SIG-M5 treated with dmso at 0.1 percent for 504 hours (cell line): ENCODE data around the gene ADNP.
"Not testable (repeated sequence)": the region's sequence is repeated elsewhere in the genome, so short reads cannot be mapped to it uniquely, and the experiment has no call there.

ENCODE experiments used
- DNase-seq: peaks from one replicate; lab custom pipeline; 2025; ENCODE audit not compliant: unreplicated experiment; lab: John Stamatoyannopoulos, UW

Gene ADNP

DNA sequence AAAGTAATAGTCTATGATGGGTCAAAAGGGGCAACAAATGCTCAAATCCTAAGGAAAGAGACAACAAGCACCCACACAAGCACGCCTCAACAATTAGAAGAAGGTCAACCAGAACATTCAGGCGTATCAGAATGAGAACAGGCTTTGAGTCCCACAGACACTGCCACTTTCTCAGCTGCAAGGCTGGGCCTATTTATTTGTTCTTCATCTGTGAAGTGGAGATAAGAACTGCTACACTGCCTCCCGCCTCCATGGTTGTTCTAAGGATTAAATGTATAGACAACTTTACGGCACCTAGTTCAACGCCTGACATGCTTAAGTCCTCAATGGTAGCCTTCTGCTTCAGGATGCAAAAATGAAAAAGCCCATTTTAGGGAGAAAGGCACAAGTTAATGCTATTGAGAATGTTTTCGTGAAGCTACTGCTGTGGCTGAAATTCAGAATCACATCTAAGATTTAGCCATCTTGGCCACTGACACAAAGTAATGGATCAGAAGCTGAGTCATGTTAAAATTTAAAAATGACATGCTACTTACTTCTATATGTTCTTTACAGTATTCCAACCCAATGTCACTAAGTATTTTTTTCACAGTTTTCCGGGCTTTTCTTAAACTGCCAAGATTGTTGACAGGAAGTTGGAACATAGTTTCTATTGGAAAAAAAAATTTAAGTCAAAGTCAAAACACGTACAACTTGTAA lies 27.7 kb downstream of the ADNP start:
- no peak for DNase-seq

DNA sequence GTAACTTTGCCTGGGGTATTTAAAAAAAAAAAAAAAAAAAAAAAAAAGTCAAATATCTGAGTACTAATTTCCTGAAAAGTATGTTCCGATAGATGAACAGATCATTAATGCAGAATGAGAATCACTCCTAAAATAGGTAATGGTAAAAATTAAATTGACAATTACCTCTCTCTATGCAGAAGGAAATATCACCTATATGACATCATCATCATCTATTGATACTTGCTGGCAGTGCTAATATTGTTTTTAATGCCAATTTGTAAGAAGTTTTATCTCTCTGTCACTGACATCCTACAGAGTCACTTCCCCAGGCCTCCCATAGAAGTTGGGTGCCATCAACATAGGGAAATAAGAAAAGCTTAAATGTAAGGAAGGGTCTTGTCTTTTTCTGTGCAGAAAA lies 29.9 kb downstream of the ADNP start:
- no peak for DNase-seq

DNA sequence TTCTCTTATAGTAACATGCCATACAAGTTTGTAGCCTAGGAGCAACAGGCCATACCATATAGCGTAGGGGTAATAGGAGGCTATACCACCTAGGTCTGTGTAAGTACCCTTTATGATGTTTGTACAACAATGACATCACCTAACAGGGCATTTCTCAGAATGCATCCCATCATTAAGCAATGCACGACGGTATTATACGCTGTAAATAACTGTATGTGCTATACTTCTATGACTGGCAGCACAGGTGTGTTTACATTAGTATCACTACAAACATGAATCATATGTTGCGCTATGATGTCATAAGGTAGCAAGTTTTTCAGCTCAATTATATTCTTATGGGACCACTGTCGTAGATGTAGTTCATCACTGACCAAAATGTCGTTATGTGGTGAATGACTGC lies 31.0 kb downstream of the ADNP start:
- DNase-seq = no peak

DNA sequence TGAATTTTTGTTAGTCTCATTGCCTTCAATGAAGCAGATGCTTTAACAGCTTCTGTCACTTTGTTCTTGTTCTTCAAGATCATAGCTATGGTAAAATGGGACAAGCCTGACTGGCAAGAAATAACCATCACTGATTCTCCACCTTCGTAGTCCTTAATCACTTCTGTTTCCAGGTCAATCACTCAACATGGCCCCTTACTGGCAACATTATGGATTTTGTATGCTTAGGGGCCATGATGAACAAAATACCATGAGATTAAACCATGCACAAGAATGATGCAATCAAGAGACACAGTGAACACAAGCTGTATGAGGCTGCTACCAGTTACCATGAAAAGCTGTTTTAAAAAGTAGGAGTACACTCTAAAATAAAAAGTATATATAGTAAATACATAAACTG lies 32.8 kb downstream of the ADNP start:
- DNase-seq = no peak

DNA sequence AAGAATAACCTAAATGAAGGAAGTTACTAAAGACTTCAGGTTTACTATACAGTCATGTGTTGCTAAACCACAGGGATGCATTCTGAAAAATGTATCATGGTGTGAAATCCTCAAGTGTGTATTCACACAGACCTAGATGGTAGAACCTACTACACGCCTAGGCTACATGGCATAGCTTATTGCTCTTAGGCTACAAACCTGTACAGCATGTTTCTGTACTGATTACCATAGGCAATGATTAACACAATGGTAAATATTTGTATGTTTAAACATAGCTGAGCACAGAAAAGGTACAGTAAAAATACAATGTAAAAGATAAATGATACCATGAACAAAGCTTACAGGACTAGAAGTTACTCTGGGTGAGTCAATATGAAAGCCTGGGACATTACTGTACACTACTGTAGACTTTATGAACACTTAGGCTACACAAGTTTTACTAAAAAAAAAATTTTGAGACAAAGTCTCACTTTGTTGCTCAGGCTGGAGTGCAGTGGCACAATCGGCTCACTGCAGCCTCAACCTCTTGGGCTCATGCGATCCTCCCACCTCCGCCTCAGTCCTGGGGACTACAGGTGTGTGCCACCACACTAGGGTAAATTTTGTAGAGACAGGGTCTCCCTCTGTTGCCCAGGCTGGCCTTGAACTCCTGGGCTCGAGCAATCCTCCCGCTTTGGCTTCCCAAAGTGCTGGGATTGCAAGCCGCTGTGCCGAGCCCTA lies 36.0 kb downstream of the ADNP start:
- no peak for DNase-seq

DNA sequence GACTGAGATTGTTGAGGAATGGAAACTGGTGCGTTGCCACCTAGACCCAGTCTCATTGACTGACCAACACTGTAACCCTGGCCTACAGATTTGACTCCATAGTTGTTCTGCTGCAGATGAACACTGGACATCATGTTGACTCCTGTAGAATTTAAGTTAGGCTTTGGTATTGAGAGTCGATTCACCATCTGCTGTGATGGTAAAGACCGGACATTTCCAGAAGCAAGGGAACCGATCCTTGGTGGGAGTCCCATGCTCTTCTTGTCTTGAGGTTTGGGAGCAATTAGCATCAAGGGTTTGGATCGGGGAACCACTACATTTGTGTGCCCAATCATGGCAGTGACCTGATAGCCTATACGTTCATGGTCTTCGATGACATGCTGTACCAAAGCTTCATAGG lies 37.6 kb downstream of the ADNP start:
- no peak for DNase-seq

DNA sequence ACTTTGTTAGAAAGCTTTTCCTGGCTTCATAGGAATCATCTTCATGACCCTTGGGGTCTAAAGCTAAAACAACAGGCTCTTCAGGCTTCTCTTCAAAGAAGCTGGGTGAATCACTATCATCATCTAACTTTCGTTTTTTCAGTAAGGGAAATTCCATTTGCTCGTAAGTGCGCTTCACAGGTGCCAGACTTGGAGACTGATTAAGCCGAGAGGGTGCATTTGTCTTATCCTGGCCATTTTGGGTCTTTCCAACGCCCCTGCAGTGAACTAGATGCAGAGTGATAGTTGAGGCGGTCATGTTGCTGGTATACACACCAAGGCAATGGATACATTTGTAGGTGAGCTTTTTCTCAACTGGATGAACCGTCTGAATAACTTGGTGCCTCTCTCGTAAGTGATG lies 38.8 kb downstream of the ADNP start:
- DNase-seq = no peak

DNA sequence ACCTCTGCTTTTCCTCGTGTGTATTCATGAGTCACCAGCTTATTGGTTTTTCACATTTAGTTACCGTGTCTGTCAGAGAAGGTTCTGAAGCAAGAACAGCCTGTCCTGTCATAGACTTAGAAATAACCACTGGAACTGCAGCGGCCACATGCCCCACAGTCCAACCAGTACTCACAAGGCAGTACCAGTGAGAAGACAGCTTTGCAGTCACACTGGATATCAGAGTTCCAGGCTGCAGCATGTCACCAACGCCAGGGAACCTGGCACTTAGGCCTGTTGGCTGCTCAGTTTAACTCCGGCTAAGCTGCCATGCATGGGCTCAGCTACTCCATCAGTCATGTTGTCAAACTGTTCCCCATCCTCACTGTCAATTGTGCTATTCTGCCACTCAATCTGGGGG lies 40.1 kb downstream of the ADNP start:
- no peak for DNase-seq

DNA sequence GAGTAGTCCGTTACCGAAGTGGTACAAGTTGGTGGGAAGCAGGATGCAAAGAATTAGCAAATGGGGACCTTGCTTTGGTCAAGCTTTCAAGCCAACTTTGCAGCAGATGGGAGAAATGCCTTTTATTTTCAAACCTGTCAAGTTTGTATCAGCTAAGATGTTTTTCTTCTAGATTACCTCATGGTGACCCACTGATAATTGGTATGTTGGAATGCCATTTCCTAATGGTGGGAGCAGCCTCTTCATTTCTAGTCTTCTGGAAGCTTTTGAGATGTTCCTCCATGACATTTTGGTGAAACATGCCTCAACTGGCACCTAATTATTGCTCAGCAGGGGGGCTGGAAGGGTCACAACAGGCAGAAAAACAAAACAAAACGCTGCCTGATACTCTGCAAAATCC lies 43.7 kb downstream of the ADNP start:
- no peak for DNase-seq

DNA sequence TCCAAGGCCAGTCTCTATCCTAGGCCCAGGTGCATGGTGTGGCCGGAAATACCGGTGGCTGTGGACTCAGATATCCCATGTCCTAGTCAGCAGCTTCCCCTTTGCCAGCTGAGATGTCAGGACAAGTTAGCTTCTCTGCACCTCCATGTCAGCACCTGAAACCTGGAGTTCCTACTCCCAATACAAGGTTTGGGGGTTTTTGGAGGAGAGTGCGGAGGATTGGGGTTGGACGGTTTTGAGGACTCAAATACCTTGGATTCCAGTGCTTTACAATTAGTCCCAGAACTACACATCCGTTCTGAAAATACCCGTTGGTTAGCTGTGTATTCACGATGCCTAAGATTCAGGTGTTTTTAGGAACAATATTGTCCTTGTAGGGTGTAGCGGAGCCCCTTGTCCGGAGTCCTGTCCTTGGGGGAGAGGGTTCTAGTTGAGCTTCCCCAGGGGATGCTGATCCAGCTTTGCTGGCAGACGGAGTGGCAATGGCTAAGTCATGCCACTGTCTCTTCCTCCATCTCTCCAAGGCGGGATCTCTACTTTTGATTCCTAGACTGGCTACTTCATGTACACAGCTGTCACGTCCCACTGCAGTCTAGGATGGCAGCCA lies 45.0 kb downstream of the ADNP start:
- DNase-seq = no peak

DNA sequence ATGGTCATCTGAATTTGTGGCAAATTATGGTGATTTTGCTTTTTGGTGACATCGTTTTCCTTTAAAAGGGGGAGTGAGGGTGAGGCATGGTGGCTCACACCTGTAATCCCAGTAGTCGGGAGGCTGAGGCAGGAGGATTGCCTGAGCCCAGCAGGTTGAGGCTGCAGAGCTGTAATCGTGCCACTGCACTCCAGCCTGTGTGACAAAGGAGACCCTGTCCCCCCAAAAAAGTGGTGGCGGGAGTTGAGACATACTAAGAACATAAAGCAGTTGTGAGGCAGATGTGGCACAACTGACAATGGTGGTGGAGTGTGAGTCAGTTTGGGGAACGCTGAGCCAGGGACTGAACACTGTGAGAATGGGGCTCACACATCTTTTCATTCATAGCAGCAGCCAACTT lies 45.5 kb downstream of the ADNP start:
- DNase-seq = no peak

DNA sequence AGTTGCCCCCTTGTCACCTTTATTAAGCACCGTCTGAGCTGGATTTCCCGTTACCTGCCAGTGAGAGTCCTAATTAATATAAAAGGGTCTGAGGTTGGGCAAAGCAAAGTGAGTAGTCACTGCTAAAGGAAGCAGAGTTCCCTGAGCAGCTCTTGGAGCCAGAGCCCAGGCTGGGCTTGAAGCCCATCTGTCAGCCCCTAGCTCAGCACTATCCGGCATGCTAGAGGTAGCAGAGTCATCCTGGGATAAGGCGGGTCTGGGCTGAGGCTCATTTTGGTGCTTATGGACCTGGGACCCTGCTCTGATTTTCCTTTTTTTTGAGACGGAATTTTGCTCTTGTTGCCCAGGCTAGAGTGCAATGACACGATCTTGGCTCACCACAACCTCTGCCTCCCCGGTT lies 46.2 kb downstream of the ADNP start:
- DNase-seq = no peak

DNA sequence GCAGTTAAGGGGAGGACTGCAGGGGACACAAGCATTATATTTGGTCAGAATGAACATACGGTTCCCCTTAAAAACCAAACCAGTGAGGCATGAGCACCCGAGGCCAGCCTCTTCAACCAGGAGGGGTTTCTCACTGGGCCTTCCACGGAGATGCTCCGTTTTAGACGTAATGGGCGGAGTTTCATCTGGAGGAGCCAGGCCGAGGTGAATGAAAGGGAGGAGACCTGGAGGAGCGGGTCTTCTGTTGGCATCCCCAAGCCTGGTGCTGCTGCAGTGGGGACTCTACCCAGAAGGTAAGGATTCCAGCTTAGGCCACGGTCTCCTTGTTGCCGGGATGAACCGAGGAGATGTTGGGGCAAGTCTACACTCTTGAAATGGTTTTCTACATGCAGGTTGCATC lies 47.4 kb downstream of the ADNP start:
- no peak for DNase-seq

DNA sequence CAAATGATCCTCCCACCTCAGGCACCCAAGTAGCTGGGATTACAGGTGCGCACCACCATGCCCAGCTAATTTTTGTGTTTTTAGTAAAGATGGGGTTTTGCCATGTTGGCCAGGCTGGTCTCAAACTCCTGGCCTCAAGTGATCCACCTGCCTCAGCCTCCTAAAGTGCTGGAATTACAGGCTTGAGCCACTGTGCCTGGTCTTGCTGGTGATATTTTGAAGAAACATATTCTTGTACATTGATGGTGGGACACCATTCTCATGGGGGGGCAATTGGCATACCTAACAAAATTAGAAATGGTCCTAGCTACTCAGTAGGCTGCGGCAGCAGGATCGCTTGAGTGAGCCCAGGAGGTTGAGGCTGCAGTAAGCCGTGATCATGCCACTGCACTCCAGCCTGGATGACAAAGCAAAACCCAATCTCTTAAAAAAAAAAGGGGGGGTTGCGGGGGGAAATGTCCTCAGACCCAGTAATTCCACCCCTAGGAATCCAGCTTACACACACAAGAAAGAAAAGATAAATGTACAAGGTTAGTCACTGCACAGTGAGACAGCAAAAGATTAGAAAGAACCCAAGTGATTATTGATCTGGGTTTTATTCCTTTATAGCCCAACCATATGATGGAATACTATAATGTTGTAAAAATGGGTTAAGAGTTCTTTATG lies 49.3 kb downstream of the ADNP start:
- not testable (repeated sequence) for DNase-seq

DNA sequence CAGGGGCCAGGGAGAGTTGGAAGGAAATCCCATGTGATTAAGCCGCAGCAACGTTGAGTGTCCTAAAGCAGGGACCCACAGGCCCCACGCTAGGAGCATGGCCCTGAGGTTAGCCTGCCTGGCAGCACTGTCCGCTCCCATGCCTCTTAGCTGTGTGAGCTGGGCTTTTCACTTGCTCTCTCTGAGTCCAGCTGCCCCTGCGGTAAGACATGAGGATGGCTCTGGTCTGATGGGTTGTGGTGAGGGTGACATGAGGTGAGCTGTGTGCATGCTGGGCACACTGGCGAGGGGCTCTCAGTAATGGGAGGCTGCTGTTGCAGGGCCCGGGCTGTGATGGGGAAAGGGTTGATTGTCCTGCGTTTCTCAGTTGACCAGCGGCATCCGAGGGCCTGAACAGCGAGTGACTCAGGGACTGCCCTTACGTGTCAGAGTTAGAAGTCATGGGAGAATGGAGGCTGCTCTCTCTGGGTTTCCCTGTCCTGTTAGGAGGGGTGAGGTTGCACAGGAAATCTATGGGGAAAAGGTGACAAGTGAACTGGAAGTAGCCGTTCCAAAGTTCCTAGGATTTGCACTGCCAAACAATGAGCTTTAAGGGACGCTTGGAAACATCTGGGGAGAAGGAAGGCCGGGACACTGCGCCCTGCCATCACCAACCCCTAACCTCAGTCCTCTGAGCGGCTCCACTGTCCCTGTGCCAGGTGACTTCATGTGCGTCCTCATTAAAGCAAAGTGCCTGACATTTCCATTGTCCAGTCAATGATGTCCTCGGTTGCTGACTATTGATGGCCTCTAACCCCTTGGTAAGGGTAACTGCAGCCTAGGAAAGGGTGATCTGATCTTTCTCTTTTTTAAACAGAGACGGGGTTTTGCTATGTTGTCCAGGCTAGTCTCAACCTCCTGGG lies 51.3 kb downstream of the ADNP start:
- DNase-seq = no peak

DNA sequence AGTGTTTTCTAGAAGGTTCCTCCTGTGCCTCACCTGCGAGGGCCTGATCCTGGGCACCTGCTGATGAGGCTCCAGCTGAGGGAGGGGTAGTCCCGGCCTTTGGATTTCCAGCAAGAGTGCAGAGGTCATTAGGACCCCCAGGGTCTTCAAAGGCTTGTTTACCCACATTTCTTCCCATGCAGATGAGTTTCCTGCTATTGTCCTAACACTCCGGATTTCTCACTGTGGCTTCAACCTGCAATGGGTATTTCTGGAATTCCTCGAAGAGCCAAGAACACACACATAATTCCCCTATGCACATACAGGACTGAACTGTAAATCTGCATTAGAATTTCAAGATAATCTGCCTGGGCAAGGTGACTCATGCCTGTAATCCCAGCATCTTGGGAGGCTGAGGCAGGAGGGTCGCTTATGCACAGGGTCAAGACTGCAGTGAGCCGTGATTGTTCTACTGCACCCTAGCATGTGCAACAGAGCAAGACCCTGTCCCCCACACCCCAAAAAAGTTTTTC lies 53.9 kb downstream of the ADNP start:
- no peak for DNase-seq

DNA sequence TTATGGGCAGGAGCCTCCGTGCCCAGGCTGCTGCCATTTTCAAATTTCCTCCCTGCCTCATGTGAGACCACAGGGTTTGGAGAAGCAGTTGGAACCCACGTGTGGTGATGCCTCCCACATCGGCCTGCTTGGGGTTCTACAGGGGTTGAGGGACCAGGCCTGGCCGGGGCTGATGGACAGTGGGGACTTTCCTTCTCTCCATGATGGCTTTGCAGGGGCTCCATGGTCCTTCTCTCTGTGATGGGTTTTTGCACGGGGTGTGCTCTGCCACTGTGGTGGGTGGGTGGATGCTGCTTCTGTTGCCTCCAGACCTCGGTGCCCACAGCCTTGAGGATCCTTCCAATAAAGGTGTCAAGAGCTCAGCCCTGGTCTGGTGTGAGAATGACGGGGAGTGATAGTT lies 54.4 kb downstream of the ADNP start:
- DNase-seq = no peak

DNA sequence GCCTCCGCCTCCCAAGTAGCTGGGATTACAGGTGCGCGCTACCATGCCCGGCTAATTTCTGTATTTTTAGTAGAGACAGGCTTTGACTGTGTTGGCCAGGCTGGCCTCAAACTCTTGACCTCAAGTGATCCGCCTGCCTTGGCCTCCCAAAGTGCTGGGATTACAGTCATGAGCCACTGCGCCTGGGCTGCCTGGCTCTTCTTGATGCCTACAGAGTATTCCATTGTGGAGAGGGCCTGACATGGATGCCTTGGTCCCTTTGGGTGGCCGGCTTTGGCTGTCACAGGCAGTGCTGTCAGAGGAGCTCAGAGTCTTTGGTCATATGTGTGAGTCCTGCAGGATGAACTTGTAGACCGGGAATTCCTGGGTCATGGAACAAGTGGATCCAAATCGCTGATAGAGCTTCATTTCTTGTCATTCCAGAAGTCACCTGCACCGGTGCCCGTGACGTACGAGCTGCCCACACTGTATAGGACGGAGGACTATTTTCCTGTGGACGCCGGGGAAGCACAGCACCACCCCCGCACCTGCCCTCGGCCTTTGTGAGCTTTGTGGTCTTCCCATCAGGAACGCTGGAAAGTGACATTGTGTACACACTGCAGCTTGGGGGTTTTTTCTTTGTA lies 55.1 kb downstream of the ADNP start:
- no peak for DNase-seq

DNA sequence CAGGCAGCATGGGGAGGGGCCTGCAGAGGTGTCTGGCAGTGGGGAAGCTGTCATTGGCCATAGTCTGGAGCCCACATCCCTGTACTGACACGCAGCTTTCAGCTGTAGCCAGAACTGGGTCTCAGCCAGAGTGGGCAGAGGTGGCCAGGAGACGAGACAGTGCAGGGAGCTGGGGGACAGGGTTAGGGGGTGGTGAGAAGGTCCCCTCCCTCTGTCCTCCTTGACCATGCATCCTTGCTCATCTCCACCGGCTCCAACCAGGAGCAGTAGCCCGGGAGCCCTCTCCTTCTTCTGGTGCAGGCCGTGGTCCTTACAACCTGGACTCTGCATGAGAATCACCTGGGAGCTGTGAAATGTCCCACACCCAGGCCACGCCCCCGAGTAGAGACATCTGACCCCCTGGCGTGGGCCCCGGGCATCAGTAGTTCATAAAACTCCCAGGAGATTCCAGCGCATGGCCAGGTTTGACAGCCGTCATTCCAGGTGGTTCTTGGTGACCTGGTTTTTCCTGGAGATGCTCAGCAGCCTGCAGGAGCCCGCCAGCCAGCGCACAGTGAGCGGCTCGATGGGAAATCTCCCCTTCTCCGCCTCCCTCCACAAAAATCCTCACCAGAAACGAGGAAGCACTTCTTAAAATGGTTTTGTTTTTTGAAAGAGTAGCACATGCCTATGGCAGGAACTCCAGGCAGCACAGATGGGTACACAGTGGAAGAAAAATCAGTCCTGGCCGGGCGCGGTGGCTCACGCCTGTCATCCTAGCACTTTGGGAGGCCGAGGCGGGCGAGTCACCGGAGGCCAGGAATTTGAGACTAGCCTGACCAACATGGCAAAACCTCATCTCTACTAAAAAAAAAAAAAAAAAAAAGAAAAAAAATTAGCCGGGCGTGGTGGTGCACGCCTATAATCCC lies 56.2 kb downstream of the ADNP start:
- no peak for DNase-seq
